HL-60 (cell line): ENCODE measurements around the gene DENND4A.

Experiments used
- DNase-seq, 2 experiments: peaks; one replicate each; pipeline ENCODE4 v3.0.0-alpha.2; 2010 to 2020; ENCODE audit warnings: low read depth in 1 of 2, low spot score in 1 of 2
- H3K27ac ChIP-seq: fragments of 250-450 bp; sonication (Bioruptor Pico); replicated peaks from 2 replicates; pipeline ENCODE4 v1.5.1; 2020; ENCODE audit warnings: mild to moderate bottlenecking, moderate library complexity
- H3K27me3 ChIP-seq: fragments of 250-450 bp; sonication (Bioruptor Pico); 2 replicates; pipeline ENCODE4 v1.5.1; 2021; ENCODE audit warnings: mild to moderate bottlenecking, moderate library complexity; ENCODE audit not compliant: insufficient read depth, poor library complexity, severe bottlenecking
- H3K4me3 ChIP-seq: replicated peaks from 2 replicates; pipeline ENCODE4 v1.5.1; 2011; ENCODE audit warnings: mild to moderate bottlenecking, control low read depth, low read length; ENCODE audit not compliant: insufficient read depth
- GABPA ChIP-seq: IDR thresholded peaks from 2 replicates; pipeline ENCODE4 v1.6.1; 2012; ENCODE audit warnings: low read depth
- POLR2AphosphoS5 ChIP-seq: IDR thresholded peaks from 2 replicates; pipeline ENCODE4 v1.6.1; 2012; ENCODE audit warnings: low read depth
- REST ChIP-seq: IDR thresholded peaks from 2 replicates; pipeline ENCODE4 v1.6.1; 2012; ENCODE audit warnings: low read depth; ENCODE audit not compliant: insufficient replicate concordance
- SPI1 ChIP-seq: IDR thresholded peaks from 2 replicates; pipeline ENCODE4 v1.6.1; 2012; ENCODE audit warnings: low read depth, mild to moderate bottlenecking, borderline replicate concordance
- TF ChIP-seq, protein P1 (sequence below): IDR thresholded peaks from one replicate; pipeline ENCODE4 v1.5.1; 2011; ENCODE audit warnings: low read length, control low read depth, inconsistent platforms; ENCODE audit not compliant: insufficient read depth

The DENND4A gene

DNA sequence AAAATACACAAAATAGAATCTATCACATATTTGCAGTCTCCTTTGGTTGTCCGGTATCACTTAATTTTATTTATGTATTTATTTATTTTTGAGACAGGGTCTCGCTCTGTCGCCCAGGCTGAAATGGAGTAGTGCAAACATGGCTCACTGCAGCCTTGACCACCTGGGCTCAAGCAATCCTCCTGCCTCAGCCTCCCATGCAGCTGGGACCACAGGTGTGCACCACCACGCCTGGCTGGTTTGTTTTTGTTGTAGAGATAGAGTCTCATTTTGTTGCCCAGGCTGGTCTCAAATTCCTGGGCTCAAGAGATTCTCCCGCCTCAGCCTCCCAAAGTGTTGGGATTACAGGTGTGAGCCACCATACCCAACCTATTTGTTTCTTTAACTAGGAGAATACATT is 33.9 kb downstream of the DENND4A start:
- Histone ChIP-seq H3K27me3 (no peaks in the 10 kb centered on the region), H3K27ac (no peak overlapping the region), H3K4me3 (no peak overlapping the region)
- no peak for TF ChIP-seq POLR2AphosphoS5
- TF ChIP-seq REST: no peak
- TF ChIP-seq, protein P1, sequence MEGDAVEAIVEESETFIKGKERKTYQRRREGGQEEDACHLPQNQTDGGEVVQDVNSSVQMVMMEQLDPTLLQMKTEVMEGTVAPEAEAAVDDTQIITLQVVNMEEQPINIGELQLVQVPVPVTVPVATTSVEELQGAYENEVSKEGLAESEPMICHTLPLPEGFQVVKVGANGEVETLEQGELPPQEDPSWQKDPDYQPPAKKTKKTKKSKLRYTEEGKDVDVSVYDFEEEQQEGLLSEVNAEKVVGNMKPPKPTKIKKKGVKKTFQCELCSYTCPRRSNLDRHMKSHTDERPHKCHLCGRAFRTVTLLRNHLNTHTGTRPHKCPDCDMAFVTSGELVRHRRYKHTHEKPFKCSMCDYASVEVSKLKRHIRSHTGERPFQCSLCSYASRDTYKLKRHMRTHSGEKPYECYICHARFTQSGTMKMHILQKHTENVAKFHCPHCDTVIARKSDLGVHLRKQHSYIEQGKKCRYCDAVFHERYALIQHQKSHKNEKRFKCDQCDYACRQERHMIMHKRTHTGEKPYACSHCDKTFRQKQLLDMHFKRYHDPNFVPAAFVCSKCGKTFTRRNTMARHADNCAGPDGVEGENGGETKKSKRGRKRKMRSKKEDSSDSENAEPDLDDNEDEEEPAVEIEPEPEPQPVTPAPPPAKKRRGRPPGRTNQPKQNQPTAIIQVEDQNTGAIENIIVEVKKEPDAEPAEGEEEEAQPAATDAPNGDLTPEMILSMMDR: no peak
- no peak for TF ChIP-seq GABPA
- DNase-seq: no peak

DNA sequence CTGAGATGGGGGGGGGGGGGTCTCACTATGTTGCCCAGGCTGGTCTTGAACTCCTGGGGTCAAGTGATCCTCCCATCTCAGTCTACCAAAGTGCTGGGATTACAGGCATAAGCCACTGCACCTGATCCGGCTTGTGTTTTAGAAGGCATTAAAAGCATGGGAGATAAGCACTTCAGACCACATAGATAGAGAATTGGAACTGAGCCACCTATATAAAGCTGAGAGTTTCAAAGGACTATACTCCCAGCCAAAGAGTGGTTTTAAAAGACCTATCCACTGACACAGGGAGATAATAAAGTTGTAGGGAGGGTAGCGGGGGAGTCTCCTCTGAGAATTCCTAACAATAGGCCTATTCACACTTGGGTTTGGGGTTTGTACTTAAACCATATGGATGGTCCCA is 34.8 kb downstream of the DENND4A start:
- H3K27me3 ChIP-seq: no peaks in the 10 kb centered on the region
- H3K4me3 ChIP-seq: no peak overlapping the region
- no peak overlapping the region for H3K27ac ChIP-seq
- no peak for DNase-seq
- TF ChIP-seq POLR2AphosphoS5 (no peak), GABPA (no peak), REST (no peak), SPI1 (no peak)
- TF ChIP-seq, protein P1: no peak

DNA sequence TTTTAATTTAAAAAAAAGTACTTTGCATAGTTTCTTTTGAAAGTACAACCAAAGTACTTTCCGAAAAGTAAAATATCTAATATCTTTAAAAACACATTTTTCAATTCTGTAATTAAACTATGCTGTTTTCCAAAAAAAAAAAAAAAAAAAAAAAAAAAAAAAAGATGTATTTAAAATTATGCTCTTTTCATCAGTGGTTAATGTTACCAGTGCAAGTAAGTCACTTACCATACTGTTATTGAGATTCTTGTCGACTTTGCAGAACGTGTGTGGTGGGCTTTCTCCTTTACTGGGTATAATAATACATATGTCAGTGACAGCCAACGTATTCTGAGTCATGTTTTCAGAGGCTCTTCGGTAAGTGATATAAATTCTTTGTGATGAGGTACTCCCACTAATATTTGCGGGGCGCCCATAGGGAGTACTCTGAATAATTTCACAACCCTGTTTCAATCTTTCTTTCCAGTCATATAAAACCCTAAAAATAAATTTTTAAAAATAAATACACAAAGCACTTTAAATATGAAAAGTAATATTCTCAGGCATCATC is 39.9 kb downstream of the DENND4A start:
- Histone ChIP-seq H3K27ac (no peak overlapping the region), H3K27me3 (no peaks in the 10 kb centered on the region), H3K4me3 (no peak overlapping the region)
- DNase-seq: no peak
- TF ChIP-seq, protein P1: no peak

GRCh38 chr15:65751431-65751830 is 40.7 kb downstream of the DENND4A start:
- Histone ChIP-seq H3K27me3 (no peaks in the 10 kb centered on the region), H3K27ac (no peak overlapping the region), H3K4me3 (no peak overlapping the region)
- no peak for DNase-seq
- no peak for TF ChIP-seq GABPA
- TF ChIP-seq POLR2AphosphoS5: no peak
- TF ChIP-seq, protein P1: no peak
- TF ChIP-seq SPI1: no peak
- TF ChIP-seq REST: no peak
